Measurements from ENCODE around the gene GPC6.

Gene GPC6

DNA sequence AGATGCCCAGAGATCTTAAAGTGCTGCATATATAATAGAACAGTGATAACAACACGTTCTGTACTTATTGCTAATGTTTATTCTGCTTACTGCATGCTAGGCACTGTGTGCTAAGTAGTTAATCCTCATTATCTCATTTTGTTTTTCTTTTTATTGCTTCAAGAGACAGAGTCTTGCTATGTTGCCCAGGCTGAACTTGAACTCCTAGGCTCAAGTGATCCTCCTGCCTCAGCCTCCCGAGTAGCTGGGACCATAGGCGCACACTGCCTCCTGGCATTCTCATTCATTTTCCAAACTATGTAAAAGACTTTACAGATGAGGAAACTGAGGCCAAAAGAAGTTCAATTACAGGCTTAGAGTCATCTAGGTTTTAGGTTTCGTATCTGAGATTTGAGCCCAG lies 548.4 kb downstream of the GPC6 start:
- Histone ChIP-seq H3K27me3 (ENCODE audit: insufficient read depth, low read depth, severe bottlenecking) (no peaks in the 10 kb centered on the region), H3K9me3 (ENCODE audit: severe bottlenecking) (no peaks in the 10 kb centered on the region), H3K4me3 (ENCODE audit: low read depth, low read length) (no peak overlapping the region), H3K36me3 (peaks cover 10% of the 10 kb centered on the region), H3K27ac (no peak overlapping the region)
- TF ChIP-seq, protein P1, sequence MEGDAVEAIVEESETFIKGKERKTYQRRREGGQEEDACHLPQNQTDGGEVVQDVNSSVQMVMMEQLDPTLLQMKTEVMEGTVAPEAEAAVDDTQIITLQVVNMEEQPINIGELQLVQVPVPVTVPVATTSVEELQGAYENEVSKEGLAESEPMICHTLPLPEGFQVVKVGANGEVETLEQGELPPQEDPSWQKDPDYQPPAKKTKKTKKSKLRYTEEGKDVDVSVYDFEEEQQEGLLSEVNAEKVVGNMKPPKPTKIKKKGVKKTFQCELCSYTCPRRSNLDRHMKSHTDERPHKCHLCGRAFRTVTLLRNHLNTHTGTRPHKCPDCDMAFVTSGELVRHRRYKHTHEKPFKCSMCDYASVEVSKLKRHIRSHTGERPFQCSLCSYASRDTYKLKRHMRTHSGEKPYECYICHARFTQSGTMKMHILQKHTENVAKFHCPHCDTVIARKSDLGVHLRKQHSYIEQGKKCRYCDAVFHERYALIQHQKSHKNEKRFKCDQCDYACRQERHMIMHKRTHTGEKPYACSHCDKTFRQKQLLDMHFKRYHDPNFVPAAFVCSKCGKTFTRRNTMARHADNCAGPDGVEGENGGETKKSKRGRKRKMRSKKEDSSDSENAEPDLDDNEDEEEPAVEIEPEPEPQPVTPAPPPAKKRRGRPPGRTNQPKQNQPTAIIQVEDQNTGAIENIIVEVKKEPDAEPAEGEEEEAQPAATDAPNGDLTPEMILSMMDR (IDR thresholded peaks at IDR 0.05; ENCODE audit: low read depth, low read length): no peak
- no peak for DNase-seq

DNA sequence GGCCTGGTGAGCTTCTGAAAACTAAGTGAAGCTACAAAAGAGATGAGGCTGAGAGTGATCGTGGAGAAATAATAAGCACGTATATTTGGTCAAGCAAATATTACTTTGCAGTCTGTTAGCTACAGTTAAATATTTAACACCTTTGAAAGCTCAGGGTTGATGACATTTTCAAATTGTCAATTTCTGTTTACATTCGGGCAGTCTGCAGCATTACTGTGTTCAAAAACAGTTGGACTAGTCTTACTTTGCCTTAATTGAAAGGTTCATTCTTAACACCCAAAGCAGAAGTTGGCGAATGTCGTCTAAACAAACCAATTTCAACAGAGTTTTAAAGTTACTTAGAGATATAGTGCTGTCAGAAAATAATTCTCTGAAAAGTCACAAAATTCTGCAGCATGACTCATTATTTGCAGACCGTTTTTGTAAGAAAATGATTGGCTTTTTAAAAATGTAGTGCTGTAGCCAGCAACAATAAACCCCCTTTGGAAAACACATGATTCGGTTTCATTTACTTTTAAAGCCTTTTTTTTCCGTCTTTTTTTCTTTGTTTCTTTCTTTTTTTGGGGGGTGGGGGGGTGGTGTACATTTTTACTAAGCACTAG lies 549.0 kb downstream of the GPC6 start:
- H3K9me3 ChIP-seq (ENCODE audit: severe bottlenecking): no peaks in the 10 kb centered on the region
- no peak overlapping the region for H3K27ac ChIP-seq
- no peak for DNase-seq
- H3K4me3 ChIP-seq (ENCODE audit: low read depth, low read length): no peak overlapping the region
- TF ChIP-seq, protein P1 (IDR thresholded peaks at IDR 0.05; ENCODE audit: low read depth, low read length): no peak
- H3K27me3 ChIP-seq (ENCODE audit: insufficient read depth, low read depth, severe bottlenecking): no peaks in the 10 kb centered on the region
- peaks cover 10% of the 10 kb centered on the region for H3K36me3 ChIP-seq

DNA sequence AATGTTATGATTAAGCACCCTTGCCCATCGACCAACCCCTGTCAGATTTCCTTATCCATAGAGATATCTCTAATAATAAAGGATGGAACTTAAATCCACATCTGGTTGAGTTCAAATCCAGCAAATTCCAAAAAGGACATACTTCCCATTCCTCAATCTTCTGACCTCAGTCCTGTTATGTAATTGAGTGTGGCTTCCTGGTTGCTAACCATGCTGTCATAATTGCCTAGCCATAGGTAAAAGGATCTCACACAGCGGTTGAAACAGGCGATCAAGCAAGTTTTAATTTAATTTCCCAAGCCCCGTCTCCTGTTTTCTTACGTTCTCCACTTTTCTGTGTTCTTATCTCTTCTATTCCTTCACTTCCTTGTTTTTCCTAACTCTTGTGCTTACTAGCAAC lies 550.3 kb downstream of the GPC6 start:
- no peak overlapping the region for H3K27ac ChIP-seq
- DNase-seq: no peak
- no peak overlapping the region for H3K4me3 ChIP-seq (ENCODE audit: low read depth, low read length)
- peaks cover 10% of the 10 kb centered on the region for H3K36me3 ChIP-seq
- H3K27me3 ChIP-seq (ENCODE audit: insufficient read depth, low read depth, severe bottlenecking): no peaks in the 10 kb centered on the region
- TF ChIP-seq, protein P1 (IDR thresholded peaks at IDR 0.05; ENCODE audit: low read depth, low read length): no peak
- H3K9me3 ChIP-seq (ENCODE audit: severe bottlenecking): no peaks in the 10 kb centered on the region

DNA sequence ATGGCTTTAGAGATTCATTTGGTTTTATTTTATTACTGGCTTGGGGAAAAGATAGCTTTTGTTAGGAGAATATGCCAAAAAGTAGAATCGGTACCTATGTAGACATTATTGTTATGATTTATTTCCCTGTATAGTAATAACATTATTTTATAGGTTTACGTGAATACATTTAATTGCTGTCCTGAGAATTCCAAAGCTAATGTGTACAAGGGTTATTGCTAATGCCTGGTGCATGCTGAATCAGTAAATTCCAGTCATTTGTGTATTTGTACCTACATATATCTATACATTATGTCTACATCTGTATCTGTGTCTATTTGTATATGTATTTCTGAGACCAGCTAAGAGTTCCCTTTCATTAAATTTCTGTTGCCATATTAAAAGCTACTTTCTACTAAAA lies 550.9 kb downstream of the GPC6 start:
- no peak overlapping the region for H3K4me3 ChIP-seq (ENCODE audit: low read depth, low read length)
- H3K36me3 ChIP-seq: peaks cover 10% of the 10 kb centered on the region
- no peak for DNase-seq
- H3K9me3 ChIP-seq (ENCODE audit: severe bottlenecking): no peaks in the 10 kb centered on the region
- TF ChIP-seq, protein P1 (IDR thresholded peaks at IDR 0.05; ENCODE audit: low read depth, low read length): no peak
- no peak overlapping the region for H3K27ac ChIP-seq
- no peaks in the 10 kb centered on the region for H3K27me3 ChIP-seq (ENCODE audit: insufficient read depth, low read depth, severe bottlenecking)

DNA sequence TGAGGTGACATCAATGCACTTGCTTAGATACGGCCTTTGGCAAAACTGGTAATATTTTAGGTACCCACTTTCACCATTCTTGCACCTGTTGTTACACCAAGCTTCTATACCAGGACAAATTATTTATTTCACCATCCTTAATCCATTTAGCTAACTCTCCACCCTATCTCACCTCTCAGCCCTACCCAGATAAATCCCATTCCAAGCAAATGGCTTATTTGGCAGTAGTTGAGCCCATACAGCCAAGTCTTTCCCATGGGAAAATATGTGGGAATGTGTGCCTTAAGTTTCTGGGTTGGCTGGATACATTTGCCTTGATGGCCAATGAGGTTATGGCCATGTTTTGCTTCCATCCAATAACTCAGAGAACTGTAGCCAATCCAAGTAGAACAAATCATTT lies 551.9 kb downstream of the GPC6 start:
- TF ChIP-seq, protein P1 (IDR thresholded peaks at IDR 0.05; ENCODE audit: low read depth, low read length): no peak
- no peak overlapping the region for H3K27ac ChIP-seq
- H3K9me3 ChIP-seq (ENCODE audit: severe bottlenecking): peaks cover 7% of the 10 kb centered on the region
- no peaks in the 10 kb centered on the region for H3K27me3 ChIP-seq (ENCODE audit: insufficient read depth, low read depth, severe bottlenecking)
- H3K36me3 ChIP-seq: peaks cover 14% of the 10 kb centered on the region
- no peak overlapping the region for H3K4me3 ChIP-seq (ENCODE audit: low read depth, low read length)
- no peak for DNase-seq

DNA sequence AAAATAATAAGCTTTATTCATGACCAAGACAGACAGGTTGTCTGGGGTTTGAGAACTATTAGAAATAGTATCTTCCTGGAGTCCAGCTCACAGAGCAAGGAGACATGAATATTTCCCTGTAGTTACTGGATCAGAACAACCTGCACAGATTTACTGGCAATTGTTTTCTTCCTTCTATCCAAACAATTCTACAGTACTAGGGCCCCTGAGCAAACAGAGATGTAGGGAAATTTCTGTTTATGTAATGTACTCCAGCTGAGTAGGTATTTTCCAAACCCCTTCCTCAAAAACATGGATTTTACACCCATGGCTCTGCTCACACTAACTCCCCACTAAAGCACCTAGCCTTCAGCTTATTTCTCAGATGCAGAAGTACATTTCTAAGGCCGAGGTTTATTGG lies 557.6 kb downstream of the GPC6 start:
- TF ChIP-seq, protein P1 (IDR thresholded peaks at IDR 0.05; ENCODE audit: low read depth, low read length): no peak
- H3K4me3 ChIP-seq (ENCODE audit: low read depth, low read length): no peak overlapping the region

More for the DNA sequence above, 557.6 kb downstream of the GPC6 start:
- no peak for DNase-seq
- Histone ChIP-seq H3K27ac (no peak overlapping the region), H3K27me3 (ENCODE audit: insufficient read depth, low read depth, severe bottlenecking) (no peaks in the 10 kb centered on the region), H3K9me3 (ENCODE audit: severe bottlenecking) (peaks cover 7% of the 10 kb centered on the region), H3K36me3 (peaks cover 5% of the 10 kb centered on the region)
